ENCODE data around the gene KPNA1.

DNA sequence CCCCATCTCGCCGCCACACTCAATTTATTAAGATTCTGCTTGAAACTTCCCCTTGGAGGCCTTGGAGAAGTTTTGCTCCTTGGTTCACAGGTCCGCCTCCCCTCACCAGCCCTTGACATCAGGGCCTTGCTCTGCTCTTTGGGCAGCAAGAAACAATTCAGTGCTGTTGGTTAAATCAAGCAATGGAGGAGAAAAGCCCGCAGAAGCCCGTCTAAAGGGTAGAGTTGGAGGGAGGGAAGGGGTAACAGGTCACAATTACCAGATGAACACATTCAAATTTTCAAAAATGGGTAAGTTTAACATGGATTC, 48.9 kb upstream of the KPNA1 start:
- TF ChIP-seq ZNF790 (CRISPR knock-in tag; IDR thresholded peaks at IDR 0.05; ENCODE audit: borderline replicate concordance) (no peak), ZC3H4 (CRISPR knock-in tag; IDR thresholded peaks at IDR 0.05; ENCODE audit: borderline replicate concordance) (no peak), STAT5B (CRISPR knock-in tag; IDR thresholded peaks at IDR 0.05) (no peak), RAD21 (CRISPR knock-in tag; IDR thresholded peaks at IDR 0.05) (no peak), ZZZ3 (CRISPR knock-in tag; IDR thresholded peaks at IDR 0.05; ENCODE audit: borderline replicate concordance) (no peak), MXI1 (IDR thresholded peaks at IDR 0.05; ENCODE audit: borderline replicate concordance, low read depth, low read length) (no peak), BRCA1 (CRISPR knock-in tag; IDR thresholded peaks at IDR 0.05) (no peak), ZNF224 (CRISPR knock-in tag; IDR thresholded peaks at IDR 0.05) (no peak), FOSL1 (CRISPR knock-in tag; IDR thresholded peaks at IDR 0.05; ENCODE audit: borderline replicate concordance) (no peak), ZNF562 (CRISPR knock-in tag; IDR thresholded peaks at IDR 0.05; ENCODE audit: borderline replicate concordance) (no peak), EZH2 (conservative IDR thresholded peaks at IDR 0.05; ENCODE audit: low read depth, low read length) (no peak)
- TF ChIP-seq, protein P1, sequence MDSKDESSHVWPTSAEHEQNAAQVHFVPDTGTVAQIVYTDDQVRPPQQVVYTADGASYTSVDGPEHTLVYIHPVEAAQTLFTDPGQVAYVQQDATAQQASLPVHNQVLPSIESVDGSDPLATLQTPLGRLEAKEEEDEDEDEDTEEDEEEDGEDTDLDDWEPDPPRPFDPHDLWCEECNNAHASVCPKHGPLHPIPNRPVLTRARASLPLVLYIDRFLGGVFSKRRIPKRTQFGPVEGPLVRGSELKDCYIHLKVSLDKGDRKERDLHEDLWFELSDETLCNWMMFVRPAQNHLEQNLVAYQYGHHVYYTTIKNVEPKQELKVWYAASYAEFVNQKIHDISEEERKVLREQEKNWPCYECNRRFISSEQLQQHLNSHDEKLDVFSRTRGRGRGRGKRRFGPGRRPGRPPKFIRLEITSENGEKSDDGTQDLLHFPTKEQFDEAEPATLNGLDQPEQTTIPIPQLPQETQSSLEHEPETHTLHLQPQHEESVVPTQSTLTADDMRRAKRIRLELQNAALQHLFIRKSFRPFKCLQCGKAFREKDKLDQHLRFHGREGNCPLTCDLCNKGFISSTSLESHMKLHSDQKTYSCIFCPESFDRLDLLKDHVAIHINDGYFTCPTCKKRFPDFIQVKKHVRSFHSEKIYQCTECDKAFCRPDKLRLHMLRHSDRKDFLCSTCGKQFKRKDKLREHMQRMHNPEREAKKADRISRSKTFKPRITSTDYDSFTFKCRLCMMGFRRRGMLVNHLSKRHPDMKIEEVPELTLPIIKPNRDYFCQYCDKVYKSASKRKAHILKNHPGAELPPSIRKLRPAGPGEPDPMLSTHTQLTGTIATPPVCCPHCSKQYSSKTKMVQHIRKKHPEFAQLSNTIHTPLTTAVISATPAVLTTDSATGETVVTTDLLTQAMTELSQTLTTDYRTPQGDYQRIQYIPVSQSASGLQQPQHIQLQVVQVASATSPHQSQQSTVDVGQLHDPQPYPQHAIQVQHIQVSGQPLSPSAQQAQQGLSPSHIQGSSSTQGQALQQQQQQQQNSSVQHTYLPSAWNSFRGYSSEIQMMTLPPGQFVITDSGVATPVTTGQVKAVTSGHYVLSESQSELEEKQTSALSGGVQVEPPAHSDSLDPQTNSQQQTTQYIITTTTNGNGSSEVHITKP (CRISPR knock-in tag; IDR thresholded peaks at IDR 0.05; ENCODE audit: low read depth), result no peak

Data from HepG2 (cell line).